NCI-H2196 (cell line): ENCODE data around the gene IL10.

ENCODE experiments used
- DNase-seq: peaks from one replicate; lab custom pipeline; 2025; ENCODE audit not compliant: unreplicated experiment; lab: John Stamatoyannopoulos, UW

The IL10 gene

DNA sequence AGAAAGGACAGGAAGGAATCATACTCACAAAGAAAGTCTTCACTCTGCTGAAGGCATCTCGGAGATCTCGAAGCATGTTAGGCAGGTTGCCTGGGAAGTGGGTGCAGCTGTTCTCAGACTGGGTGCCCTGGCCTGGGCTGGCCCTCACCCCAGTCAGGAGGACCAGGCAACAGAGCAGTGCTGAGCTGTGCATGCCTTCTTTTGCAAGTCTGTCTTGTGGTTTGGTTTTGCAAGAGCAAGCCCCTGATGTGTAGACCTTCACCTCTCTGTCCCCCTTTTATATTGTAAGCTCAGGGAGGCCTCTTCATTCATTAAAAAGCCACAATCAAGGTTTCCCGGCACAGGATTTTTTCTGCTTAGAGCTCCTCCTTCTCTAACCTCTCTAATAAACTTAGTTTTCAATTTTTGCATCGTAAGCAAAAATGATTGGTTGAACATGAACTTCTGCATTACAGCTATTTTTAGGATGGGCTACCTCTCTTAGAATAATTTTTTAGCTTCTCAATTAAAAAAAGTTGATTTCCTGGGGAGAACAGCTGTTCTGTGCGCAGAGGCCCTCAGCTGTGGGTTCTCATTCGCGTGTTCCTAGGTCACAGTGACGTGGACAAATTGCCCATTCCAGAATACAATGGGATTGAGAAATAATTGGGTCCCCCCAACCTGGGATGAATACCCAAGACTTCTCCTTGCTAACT, at the start of gene IL10:
IL10 (minus strand) TSS at position 252 of the 695 bp plus-strand sequence; CDS start at position 193, 59 bp downstream.
- DNase-seq, result no peak

DNA sequence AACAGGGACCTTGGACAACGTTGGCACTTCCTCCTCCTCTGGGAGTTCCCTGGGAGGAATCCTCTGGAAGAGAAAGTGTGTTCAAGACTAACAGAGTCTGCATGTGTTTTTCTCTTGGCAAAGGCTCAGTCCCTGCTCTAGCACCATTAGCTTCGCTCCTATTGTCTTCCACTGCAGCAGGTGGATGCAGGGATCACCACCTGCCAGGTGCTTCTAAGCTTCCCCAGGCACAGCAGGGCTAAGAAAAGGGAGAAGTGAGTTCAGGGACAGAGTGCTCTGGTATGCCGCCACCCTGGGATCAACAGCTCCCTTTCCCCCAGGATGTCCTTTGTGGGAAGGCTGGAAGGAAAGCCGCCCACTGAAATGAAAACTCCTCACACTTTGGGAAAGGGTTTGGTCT, 49.2 kb upstream of the IL10 start:
- DNase-seq, result peak; percentile 39

DNA sequence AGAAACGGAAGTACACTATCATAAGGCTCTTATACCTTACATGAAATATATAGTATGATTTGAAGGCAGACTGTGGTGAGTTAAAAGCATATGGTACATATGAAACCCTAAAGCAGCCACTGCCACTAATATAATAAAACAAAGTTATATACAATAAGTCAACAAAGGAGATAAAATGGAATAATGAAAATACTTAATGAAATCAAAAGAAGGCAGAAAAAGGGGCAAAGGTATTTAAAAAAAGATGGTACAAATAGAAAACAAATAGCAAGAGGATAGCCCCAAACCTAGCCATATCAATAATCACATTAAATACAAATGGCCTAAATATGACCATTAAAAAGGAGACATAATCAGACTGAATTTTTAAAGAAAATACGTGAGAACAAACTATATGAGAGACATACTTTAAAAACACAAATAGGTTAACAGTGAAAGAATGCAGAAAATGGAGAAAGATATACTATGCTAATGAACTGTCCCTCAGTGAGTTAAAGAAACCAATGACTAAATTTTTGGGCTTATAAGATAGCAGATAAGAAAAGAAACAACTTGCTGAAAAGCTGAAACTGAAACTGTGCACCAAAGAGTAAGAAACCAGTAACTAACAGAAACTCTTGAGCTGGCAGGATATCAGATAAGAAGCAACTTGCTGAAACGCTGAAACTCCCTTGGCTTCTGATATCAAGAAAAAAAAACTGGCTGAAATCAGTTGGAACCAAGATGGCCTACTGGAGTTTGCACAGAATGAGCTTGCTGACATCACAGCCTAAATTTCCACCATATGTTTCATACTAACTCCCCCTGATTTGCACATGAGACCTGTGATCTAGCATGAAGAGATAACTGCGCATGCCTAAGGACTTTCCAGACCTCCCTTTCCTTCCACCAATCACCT, 44.3 kb upstream of the IL10 start:
- DNase-seq, result no peak

DNA sequence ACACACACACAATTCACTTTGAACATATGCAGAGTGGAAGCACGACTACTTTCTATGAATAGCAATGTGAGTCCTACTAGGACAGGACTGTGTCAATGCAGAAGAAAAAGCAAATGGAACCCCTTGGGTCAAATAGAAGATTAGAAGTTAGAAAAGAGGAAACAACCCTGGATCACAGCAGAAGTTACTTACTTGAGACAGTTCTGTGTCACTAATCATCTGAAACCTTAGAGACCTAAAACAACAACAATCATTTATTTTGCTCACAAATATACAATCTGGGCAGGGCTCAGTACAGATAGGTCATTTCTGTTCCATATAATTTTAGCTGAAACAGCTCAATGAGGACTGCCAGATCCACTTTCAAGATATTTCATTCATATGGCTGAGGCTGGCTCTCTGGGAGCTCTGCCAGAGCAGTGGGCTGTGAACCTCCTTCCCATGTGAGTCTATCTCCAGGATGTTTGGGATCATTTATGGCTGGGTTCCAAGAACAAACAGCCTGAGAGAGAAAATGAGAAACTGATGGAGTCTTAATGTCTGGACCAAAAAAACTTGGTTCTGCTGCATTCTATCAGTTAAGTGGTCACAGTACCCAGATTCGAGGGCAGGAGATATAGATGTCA, 42.5 kb upstream of the IL10 start:
- DNase-seq, result peak; percentile 74

DNA sequence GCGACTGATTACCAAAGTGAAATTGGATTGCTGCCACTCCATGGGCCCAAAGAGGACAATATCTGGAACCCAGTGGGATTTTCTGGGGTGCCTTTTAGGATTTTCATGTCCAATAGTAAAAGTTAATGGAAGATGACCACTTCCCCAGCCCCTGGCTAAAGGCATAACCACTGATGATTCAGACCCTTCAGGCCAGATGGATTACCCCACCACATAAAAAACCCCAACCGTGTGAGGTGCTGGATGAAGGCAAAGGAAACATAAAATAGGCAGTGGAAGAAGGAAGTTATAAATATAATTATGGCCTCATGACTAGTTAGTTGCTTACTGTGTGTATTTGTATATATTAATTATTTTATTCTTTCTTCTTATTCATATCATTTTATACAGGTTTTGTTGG, 40.2 kb upstream of the IL10 start:
- no peak for DNase-seq

DNA sequence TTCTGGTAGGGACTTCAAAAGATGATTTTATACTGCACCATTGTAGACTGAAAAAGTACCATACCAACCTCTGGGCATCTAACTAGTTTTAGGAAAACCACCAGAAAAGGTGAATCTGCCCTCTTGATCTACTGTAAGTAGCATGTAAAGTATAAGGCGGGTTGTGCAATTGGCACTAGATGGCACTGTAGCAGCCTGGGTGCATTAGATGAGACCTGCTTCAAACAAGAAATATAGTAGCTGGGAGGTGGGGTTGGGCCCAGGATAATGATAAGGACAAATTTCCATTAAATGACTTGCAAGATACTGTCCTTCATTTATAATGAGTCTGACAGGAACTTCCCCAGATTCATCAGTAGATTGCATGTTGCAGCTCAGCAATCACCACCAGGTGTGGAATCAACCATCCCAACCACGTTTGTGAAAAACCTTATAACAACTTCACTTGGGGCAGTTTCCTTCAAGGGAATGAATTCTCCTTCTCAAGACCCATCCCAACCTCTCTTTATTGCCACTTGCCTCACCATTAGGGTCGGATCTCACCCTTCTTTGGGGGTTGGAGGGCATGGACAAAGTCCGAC, 37.3 kb upstream of the IL10 start:
- peak; percentile 14 for DNase-seq

DNA sequence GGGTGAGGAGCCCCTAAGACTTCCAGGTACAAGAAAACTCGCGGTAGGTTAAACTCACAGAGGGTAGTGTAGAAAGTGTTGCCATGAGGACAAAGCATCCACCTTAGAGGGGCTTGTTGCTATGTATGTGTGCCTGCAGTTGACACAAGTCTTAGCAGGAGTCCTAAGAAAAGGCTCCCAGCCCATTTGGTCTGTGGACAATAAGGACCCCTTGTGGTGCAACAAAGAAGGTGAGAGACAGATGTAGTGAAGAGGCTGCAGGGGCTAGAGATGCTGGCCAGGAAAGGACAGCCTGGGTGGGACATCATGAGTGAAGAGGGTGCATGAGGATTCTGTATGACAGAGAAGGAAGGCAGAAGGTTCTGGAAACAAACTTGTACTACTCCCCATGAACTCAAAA, 36.3 kb upstream of the IL10 start:
- DNase-seq, result no peak

DNA sequence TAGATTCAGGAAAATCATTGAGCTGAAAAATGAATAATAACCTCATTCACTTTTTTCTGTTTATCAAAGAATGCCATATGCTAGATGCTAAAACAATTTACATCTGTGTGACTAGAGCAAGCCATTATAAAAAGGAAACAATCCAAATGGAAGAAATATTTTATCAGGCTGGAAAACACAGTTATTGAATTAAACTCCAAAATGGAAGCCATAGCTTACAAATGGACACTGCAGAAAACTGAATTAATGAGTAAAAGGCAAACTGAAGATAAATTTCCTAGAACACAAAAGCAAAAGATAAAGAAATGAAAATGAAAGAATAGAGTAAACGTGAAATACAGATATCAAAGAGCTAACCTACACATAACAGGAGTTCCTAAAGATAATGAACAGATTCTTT, 33.1 kb upstream of the IL10 start:
- DNase-seq, result no peak

DNA sequence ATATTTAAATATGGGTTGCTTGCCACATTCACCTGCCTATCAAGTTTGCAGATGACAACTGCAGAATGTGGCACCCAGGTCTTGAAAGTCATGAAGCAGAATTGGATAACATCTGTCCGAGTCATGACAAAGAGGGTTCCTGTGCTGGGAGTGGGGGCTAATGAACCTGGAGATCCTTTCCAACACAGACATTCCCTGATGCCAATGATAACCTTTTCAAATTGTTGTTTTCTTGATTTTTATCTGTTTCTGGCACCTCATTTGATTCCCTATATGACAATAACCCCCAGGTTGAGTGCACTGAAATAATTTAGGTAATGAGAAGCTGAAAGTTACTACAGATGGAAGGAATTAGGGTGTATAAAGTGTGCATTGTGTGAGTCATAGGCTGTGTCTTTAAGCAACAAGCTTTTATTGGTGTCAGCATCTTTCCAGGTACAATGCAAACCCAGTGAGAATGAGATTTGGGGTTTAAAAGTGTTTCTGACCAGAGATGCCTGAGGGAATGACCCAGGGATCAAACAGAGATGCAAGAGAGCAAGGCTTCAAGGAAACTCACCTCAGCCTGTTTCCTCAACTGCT, 32.0 kb upstream of the IL10 start:
- DNase-seq, result no peak

DNA sequence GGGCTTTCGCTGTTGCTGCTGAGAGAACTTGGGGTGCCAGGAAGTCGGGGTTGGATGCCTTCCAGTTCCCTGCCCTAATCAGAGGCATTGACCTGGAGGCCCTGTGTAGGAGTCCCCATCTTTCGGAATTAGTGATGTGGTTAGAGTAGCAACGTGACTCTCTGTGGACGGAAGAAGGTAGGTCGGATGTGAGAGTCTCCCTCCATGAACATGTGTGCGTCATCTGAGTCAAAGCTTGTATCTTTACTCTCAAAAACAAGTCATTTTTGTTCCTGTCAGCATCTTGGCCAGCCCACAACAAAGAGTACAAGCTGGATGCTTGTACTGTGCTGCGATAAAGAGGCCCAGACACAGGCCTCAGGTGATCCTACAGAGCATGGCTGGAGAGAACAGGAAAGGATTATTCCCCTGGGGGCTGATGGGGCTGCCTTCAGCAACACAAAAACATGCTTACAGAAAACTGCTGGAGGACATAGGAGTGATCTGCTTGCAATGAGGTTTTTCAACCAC, 31.0 kb upstream of the IL10 start:
- DNase-seq, result no peak

DNA sequence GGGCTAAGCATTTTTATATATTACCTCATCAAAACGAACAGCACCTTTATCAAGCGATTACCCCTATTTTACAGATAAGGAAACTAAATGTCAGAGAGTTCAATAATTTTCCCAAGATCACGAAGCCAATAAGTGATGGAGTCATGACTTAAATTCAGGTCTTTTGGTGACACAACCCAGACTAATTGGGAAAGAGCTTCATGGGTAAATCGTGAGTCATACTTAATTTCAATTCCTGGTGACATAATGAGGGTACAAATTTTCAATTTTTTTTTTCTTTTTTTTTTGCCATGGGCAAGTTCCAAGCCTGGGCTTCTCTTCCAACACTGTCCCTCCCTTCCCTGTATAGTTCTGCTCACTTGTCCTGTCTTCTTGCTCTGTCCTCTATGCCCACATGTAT, 30.1 kb upstream of the IL10 start:
- no peak for DNase-seq

DNA sequence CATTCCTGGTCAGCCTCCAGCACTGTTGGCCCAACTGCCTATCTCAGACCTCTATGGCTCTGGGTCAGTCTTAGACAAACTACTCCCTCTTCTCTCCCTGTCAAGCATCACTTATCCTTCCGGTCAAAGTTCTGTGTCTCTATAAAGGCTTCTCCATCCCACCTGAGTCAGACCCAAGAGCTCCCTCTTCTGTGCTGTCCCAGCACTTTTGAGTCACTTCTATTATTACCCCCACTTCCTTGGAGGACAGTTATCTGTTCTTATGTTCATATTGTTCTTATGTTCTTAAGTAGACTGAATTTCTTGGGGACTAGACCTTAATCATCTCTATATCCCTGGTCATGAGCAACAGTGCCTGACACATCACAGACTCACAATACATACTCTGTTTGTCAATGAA, 29.2 kb upstream of the IL10 start:
- DNase-seq, result no peak

DNA sequence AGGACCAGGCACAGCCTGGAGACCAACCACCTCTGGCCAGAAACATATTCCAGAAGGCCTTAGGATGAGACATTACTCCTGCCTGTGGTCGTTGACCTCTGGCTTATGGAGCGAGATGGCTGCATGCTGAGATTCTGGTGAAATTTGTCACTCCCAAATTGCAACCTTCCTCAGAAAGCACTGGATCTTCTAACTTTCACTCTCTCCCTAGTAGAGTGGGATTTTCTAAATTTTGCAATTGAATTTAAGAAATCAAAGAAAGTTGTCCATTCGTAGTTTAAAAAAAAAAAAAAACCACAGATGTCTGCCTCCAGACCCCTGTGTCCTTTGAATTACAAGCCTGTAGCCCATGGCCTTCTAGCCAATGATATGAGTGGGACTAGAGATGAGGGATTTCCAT, 28.6 kb upstream of the IL10 start:
- DNase-seq, result no peak

DNA sequence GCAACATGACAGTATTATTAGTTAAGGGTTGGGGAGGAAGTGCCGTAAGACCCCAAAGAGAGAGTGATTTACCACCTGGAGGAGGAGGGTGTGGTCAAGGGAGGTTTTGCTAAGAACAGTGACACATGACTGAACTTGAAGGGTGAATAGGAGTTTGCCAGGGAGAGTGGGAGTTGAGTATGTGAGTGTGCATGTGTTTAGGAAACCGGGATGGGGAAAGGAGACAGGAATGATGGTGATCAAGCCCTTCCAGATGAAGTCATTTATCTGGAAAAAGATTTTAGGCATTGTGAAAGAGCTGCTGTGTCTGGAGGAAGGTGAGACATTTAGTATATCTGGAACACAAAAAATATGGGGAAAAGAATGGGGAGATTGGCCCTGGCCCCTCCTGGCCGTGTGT, 28.1 kb upstream of the IL10 start:
- DNase-seq, result no peak

DNA sequence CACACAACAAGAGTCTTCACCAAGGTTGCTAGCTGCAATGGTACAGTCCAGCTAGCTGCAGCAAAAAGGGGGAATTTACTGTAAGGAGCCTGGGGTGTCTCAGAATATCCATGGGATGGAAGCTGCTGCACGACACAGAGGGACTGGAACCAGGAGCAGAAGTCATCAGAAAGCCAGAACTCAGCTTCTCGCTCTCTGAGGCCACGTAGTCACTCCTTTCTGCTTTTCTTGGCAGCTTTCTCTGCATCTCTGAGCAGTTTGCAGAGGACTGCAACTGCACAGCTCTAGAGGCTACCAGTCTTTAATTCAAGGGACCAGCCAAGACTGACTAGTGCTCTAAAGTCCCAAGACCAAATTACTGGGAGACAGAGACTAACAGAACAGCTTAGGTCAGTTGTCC, 27.0 kb upstream of the IL10 start:
- DNase-seq, result no peak

DNA sequence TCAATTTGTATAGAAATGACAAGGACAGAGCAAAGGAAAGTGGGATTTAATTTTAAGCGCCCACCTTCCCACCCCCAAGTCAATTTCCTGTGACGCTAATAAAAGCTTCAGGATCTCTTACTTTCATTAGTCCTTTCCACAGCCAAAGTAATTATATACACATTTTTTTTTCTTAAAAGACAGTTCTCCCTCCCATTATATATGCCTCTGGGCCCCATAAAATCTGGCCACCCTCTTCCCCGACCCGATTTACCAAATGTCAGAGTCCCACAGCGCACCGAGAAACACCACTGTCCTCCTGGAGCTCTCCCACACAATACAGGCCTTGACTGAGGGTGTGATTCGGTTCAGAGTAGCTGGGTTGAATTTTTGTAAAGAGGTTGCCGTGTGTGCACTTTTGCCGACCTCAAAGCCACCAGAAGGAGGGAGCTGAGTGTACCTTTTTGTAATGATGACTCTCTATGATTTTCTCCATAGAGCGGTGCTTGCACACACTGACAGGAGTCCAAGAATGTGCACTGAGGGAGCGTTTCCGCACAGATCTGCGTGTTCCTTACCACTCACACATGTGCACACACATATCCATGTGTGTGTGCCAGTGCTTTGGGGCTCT, 26.2 kb upstream of the IL10 start:
- DNase-seq, result no peak

DNA sequence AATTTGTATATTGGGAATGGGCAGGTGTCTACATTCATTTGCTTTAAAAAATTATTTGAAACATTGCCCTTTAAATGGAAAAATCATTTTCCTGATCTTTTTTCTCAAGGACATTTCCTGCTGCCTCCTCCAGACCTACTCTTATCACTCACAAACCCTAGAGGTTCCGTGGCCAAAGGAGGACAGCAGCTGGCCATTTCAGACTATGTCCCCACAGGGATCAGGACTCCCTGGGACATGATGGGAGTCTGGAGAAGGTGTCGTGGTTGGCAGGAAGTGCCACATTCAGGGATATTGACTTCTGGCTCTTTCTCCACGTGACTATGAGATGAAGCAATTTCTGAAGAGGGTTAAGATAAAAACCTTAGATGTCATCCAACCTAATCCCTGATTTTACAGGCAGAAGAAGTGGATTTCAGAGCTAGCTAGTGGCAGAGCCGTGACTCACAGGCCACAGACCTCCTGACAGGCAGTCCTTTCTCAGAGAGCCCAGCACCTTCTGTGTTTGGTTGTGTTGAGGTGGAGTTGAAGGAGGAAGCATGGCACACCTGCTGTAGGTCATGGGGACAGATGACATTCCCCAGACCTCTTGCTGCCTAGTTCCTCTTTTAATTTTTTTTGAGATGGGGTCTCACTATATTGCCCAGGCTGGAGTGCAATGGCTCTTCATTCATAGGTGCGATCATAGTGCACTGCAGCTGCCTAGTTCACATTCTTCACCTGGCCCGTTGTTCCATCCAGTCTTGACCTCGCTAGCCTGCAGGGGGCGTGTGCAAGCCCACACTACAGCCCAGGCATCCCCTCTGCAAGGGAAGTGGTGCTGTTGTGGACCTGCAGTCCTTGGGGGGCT, 25.5 kb upstream of the IL10 start:
- DNase-seq, result no peak

DNA sequence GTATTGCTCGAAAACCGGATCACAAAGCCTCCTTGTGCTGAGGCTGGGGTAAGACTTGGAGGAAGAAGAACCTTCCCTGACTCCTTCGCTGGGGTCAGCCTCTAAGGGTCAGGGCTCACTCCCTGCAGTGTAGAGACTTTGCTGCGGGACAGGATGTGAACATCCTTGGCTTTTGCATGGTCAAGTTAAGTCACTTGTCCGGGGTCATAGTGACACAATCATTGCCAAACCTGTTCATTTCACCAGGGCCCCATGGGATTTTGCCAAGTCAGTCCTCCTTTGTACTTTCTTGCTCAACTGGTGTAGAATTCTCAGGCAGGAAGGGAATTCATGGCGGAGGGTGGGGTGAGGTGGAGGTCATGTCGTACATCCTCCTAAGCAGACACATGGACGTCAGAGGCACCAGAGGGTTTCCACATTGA, 24.7 kb upstream of the IL10 start:
- DNase-seq, result no peak

DNA sequence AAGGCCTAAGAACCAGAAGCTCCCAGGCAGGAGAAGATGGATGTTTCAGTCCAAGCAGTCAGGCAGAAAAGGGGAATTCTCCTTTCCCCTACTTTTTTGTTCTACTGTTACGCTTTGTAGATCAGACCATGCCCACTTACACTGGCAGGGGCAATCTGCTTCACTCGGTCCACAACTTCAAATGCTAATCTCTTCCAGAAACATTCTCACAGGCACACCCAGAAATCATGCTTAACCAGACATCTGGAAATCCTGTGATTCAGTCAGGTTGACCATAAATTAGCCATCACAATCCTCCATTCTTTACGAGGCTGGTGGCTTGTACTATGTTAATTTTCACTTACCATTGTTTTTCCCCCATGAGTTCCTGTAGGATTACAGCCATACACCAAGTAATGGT, 23.8 kb upstream of the IL10 start:
- no peak for DNase-seq
